Immature natural killer cell (primary cell): Measurements from ENCODE around the gene HBS1L. TPM values are rescaled to one million over a fixed set of nuclear protein-coding genes. Genes with fewer than 3 reads are reported as not detected.

Experiments
- DNase-seq, 3 donors: peaks; one replicate each; pipeline ENCODE4 v3.0.0; 2022; ENCODE audit warnings: mixed read lengths in 1 of 3
- H3K27ac Mint-ChIP-seq, 6 donors: one replicate each; pipeline ENCODE4 v1.8.0; 2020; ENCODE audit warnings: mixed read lengths in 6 of 6, mild to moderate bottlenecking in 5 of 6, inconsistent platforms in 4 of 6, moderate library complexity in 3 of 6
- H3K27me3 Mint-ChIP-seq, 3 donors: one replicate each; pipeline ENCODE4 v1.8.0; 2020 to 2021; ENCODE audit warnings: low read depth in 3 of 3, mild to moderate bottlenecking in 3 of 3, mixed read lengths in 3 of 3, moderate library complexity in 3 of 3, inconsistent platforms in 1 of 3
- H3K36me3 Mint-ChIP-seq, 3 donors: one replicate each; pipeline ENCODE4 v1.8.0; 2020; ENCODE audit warnings: mixed read lengths in 3 of 3, inconsistent platforms in 2 of 3, mild to moderate bottlenecking in 2 of 3
- H3K4me1 Mint-ChIP-seq, 2 donors: one replicate each; pipeline ENCODE4 v1.8.0; 2020; ENCODE audit warnings: inconsistent platforms in 2 of 2, mild to moderate bottlenecking in 2 of 2, mixed read lengths in 2 of 2, moderate library complexity in 1 of 2
- H3K4me3 Mint-ChIP-seq, 5 donors: one replicate each; pipeline ENCODE4 v1.8.0; 2020; ENCODE audit warnings: mild to moderate bottlenecking in 5 of 5, mixed read lengths in 5 of 5, inconsistent platforms in 3 of 5, moderate library complexity in 3 of 5
- H3K9me3 Mint-ChIP-seq, 6 donors: one replicate each; pipeline ENCODE4 v1.8.0; 2020; ENCODE audit warnings: mild to moderate bottlenecking in 6 of 6, mixed read lengths in 6 of 6, inconsistent platforms in 4 of 6, moderate library complexity in 3 of 6
- polyA plus RNA-seq, 3 donors: library from polyadenylated mRNA; unstranded; fragments of 300-500 nt; fragmentation: Illumina TruSeq; gene quantifications; one replicate each; pipeline ENCODE4 v1.2.3, GENCODE V29; 2021

Gene HBS1L
- polyA plus RNA-seq, 3 donors from 2014 or later, result 29.0 to 38.7 (median 32.4) TPM

- Mint-ChIP-seq H3K4me1 (peaks cover 26 to 48% of the 10 kb centered on the region in 2 donors), H3K27me3 (no peaks in the 10 kb centered on the region), H3K36me3 (no peaks in the 10 kb centered on the region), H3K4me3 (no peak overlapping the region), H3K27ac (no peak overlapping the region), H3K9me3 (no peaks in the 10 kb centered on the region)
- DNase-seq, result no peak
Observed at GRCh38 chr6:135018052-135018451, 36.6 kb downstream of the HBS1L start.

- DNase-seq, result no peak
- Mint-ChIP-seq H3K9me3 (no peaks in the 10 kb centered on the region), H3K4me1 (peaks cover 17 to 28% of the 10 kb centered on the region in 2 donors)
Observed at GRCh38 chr6:135014353-135014832, 40.2 kb downstream of the HBS1L start.

GRCh38 chr6:135013211-135013610 is 41.4 kb downstream of the HBS1L start:
- Mint-ChIP-seq H3K4me3 (no peak overlapping the region), H3K27ac (peak overlapping the region in 1 of 6 donors; percentile 67), H3K9me3 (no peaks in the 10 kb centered on the region), H3K36me3 (peaks cover 0 to 4% (median 3%) of the 10 kb centered on the region in 3 donors), H3K27me3 (no peaks in the 10 kb centered on the region), H3K4me1 (peaks cover 14 to 23% of the 10 kb centered on the region in 2 donors)
- DNase-seq, result no peak

More at GRCh38 chr6:135014353-135014832, 40.2 kb downstream of the HBS1L start:
- Mint-ChIP-seq H3K4me3 (peak overlapping the region in 3 of 5 donors; percentile 0 to 27 (median 4)), H3K27ac (peak overlapping the region in 4 of 6 donors; percentile 48 to 80 (median 66)), H3K27me3 (no peaks in the 10 kb centered on the region), H3K36me3 (peaks cover 0 to under 1% (median 0%) of the 10 kb centered on the region in 3 donors)

GRCh38 chr6:135012764-135013163 is 41.9 kb downstream of the HBS1L start:
- H3K9me3 Mint-ChIP-seq, result no peaks in the 10 kb centered on the region
- H3K4me1 Mint-ChIP-seq, result peaks cover 12 to 23% of the 10 kb centered on the region in 2 donors
- H3K27me3 Mint-ChIP-seq, result no peaks in the 10 kb centered on the region
- no peak overlapping the region for H3K4me3 Mint-ChIP-seq
- no peak for DNase-seq
- peaks cover 0 to 4% (median 3%) of the 10 kb centered on the region in 3 donors for H3K36me3 Mint-ChIP-seq
- H3K27ac Mint-ChIP-seq, result no peak overlapping the region

GRCh38 chr6:135012349-135012748 is 42.3 kb downstream of the HBS1L start:
- no peak for DNase-seq
- H3K4me1 Mint-ChIP-seq, result peaks cover 12 to 23% of the 10 kb centered on the region in 2 donors

GRCh38 chr6:135008941-135009290 is 45.7 kb downstream of the HBS1L start:
- Mint-ChIP-seq H3K4me1 (peaks cover 3 to 10% of the 10 kb centered on the region in 2 donors), H3K27ac (no peak overlapping the region), H3K27me3 (no peaks in the 10 kb centered on the region), H3K9me3 (no peaks in the 10 kb centered on the region), H3K36me3 (peaks cover 0 to 4% (median 3%) of the 10 kb centered on the region in 3 donors), H3K4me3 (no peak overlapping the region)
- no peak for DNase-seq

More at GRCh38 chr6:135012349-135012748, 42.3 kb downstream of the HBS1L start:
- H3K27me3 Mint-ChIP-seq, result no peaks in the 10 kb centered on the region
- H3K36me3 Mint-ChIP-seq, result peaks cover 0 to 4% (median 3%) of the 10 kb centered on the region in 3 donors
- H3K4me3 Mint-ChIP-seq, result no peak overlapping the region
- no peak overlapping the region for H3K27ac Mint-ChIP-seq
- H3K9me3 Mint-ChIP-seq, result no peaks in the 10 kb centered on the region

- Mint-ChIP-seq H3K36me3 (peaks cover 0 to 4% (median 3%) of the 10 kb centered on the region in 3 donors), H3K4me3 (no peak overlapping the region), H3K27ac (no peak overlapping the region), H3K27me3 (no peaks in the 10 kb centered on the region), H3K9me3 (no peaks in the 10 kb centered on the region), H3K4me1 (peaks cover 2 to 3% of the 10 kb centered on the region in 2 donors)
- no peak for DNase-seq
Observed at GRCh38 chr6:135008072-135008940, 46.3 kb downstream of the HBS1L start.

- Mint-ChIP-seq H3K4me3 (no peak overlapping the region), H3K4me1 (no peaks in the 10 kb centered on the region), H3K27ac (no peak overlapping the region), H3K27me3 (no peaks in the 10 kb centered on the region), H3K36me3 (peaks cover 0 to 4% (median 3%) of the 10 kb centered on the region in 3 donors), H3K9me3 (no peaks in the 10 kb centered on the region)
- no peak for DNase-seq
Observed at GRCh38 chr6:135006386-135006914, 48.2 kb downstream of the HBS1L start.

GRCh38 chr6:135004399-135004798 is 50.2 kb downstream of the HBS1L start:
- no peak overlapping the region for H3K4me3 Mint-ChIP-seq
- DNase-seq, result no peak
- no peaks in the 10 kb centered on the region for H3K4me1 Mint-ChIP-seq
- no peak overlapping the region for H3K27ac Mint-ChIP-seq
- H3K36me3 Mint-ChIP-seq, result peaks cover 3 to 4% (median 3%) of the 10 kb centered on the region in 3 donors
- no peaks in the 10 kb centered on the region for H3K27me3 Mint-ChIP-seq
- no peaks in the 10 kb centered on the region for H3K9me3 Mint-ChIP-seq

GRCh38 chr6:135002974-135003703 is 51.5 kb downstream of the HBS1L start:
- Mint-ChIP-seq H3K27ac (no peak overlapping the region), H3K9me3 (no peaks in the 10 kb centered on the region), H3K36me3 (peaks cover 0 to 3% (median 0%) of the 10 kb centered on the region in 3 donors), H3K27me3 (no peaks in the 10 kb centered on the region), H3K4me1 (no peaks in the 10 kb centered on the region), H3K4me3 (no peak overlapping the region)
- no peak for DNase-seq

GRCh38 chr6:135002229-135002844 is 52.3 kb downstream of the HBS1L start:
- Mint-ChIP-seq H3K9me3 (no peaks in the 10 kb centered on the region), H3K4me3 (no peak overlapping the region), H3K36me3 (peaks cover 2 to 5% (median 4%) of the 10 kb centered on the region in 3 donors), H3K27ac (no peak overlapping the region), H3K27me3 (no peaks in the 10 kb centered on the region), H3K4me1 (no peaks in the 10 kb centered on the region)
- DNase-seq, result no peak

GRCh38 chr6:134999107-134999506 is 55.5 kb downstream of the HBS1L start:
- Mint-ChIP-seq H3K9me3 (no peaks in the 10 kb centered on the region), H3K36me3 (peaks cover 10 to 27% (median 18%) of the 10 kb centered on the region in 3 donors), H3K4me1 (no peaks in the 10 kb centered on the region), H3K4me3 (no peak overlapping the region), H3K27me3 (no peaks in the 10 kb centered on the region), H3K27ac (peak overlapping the region in 1 of 6 donors; percentile 0)
- no peak for DNase-seq

- Mint-ChIP-seq H3K9me3 (no peaks in the 10 kb centered on the region), H3K36me3 (peaks cover 18 to 30% (median 18%) of the 10 kb centered on the region in 3 donors)
Observed at GRCh38 chr6:134997133-134997995, 57.3 kb downstream of the HBS1L start.

More at GRCh38 chr6:134997133-134997995, 57.3 kb downstream of the HBS1L start:
- Mint-ChIP-seq H3K27ac (no peak overlapping the region), H3K27me3 (no peaks in the 10 kb centered on the region), H3K4me3 (no peak overlapping the region), H3K4me1 (no peaks in the 10 kb centered on the region)
- no peak for DNase-seq
